ENCODE measurements around the gene CRYL1.

Gene CRYL1

GRCh38 chr13:20559659-20560356, 34.2 kb upstream of the CRYL1 start:
- no peak overlapping the region for H3K4me3 ChIP-seq (ENCODE audit: low read depth, low read length)
- TF ChIP-seq MYC (IDR thresholded peaks at IDR 0.05; ENCODE audit: low read depth, low read length) (no peak), CTCF (IDR thresholded peaks at IDR 0.05; ENCODE audit: low read depth, low read length) (no peak), MAX (IDR thresholded peaks at IDR 0.05; ENCODE audit: low read depth, low read length) (no peak), POLR2A (IDR thresholded peaks at IDR 0.05; ENCODE audit: extremely low read depth, insufficient read length) (no peak)
- no peak for DNase-seq (ENCODE audit: low read depth)

- no peak overlapping the region for H3K4me3 ChIP-seq (ENCODE audit: low read depth, low read length)
- no peak for DNase-seq (ENCODE audit: low read depth)
- TF ChIP-seq MYC (IDR thresholded peaks at IDR 0.05; ENCODE audit: low read depth, low read length): no peak
- TF ChIP-seq CTCF (IDR thresholded peaks at IDR 0.05; ENCODE audit: low read depth, low read length): no peak
- no peak for TF ChIP-seq POLR2A (IDR thresholded peaks at IDR 0.05; ENCODE audit: extremely low read depth, insufficient read length)
These were observed 33.3 kb upstream of the CRYL1 start for GRCh38 chr13:20558982-20559381.

GRCh38 chr13:20553311-20553710, 27.7 kb upstream of the CRYL1 start:
- no peak for DNase-seq (ENCODE audit: low read depth)
- TF ChIP-seq MYC (IDR thresholded peaks at IDR 0.05; ENCODE audit: low read depth, low read length) (no peak), CTCF (IDR thresholded peaks at IDR 0.05; ENCODE audit: low read depth, low read length) (no peak), POLR2A (IDR thresholded peaks at IDR 0.05; ENCODE audit: extremely low read depth, insufficient read length) (no peak), MAX (IDR thresholded peaks at IDR 0.05; ENCODE audit: low read depth, low read length) (no peak)
- no peak overlapping the region for H3K4me3 ChIP-seq (ENCODE audit: low read depth, low read length)

- DNase-seq (ENCODE audit: low read depth): peak; percentile 60
- H3K4me3 ChIP-seq (ENCODE audit: low read depth, low read length): no peak overlapping the region
- TF ChIP-seq MYC (IDR thresholded peaks at IDR 0.05; ENCODE audit: low read depth, low read length): no peak
- no peak for TF ChIP-seq POLR2A (IDR thresholded peaks at IDR 0.05; ENCODE audit: extremely low read depth, insufficient read length)
- TF ChIP-seq CTCF (IDR thresholded peaks at IDR 0.05; ENCODE audit: low read depth, low read length): no peak
- no peak for TF ChIP-seq MAX (IDR thresholded peaks at IDR 0.05; ENCODE audit: low read depth, low read length)
These were observed 25.1 kb upstream of the CRYL1 start for GRCh38 chr13:20550799-20551198.

GRCh38 chr13:20547479-20547908, 21.8 kb upstream of the CRYL1 start:
- TF ChIP-seq MYC (IDR thresholded peaks at IDR 0.05; ENCODE audit: low read depth, low read length) (no peak), CTCF (IDR thresholded peaks at IDR 0.05; ENCODE audit: low read depth, low read length) (no peak), MAX (IDR thresholded peaks at IDR 0.05; ENCODE audit: low read depth, low read length) (no peak), POLR2A (IDR thresholded peaks at IDR 0.05; ENCODE audit: extremely low read depth, insufficient read length) (no peak)
- DNase-seq (ENCODE audit: low read depth): no peak
- H3K4me3 ChIP-seq (ENCODE audit: low read depth, low read length): no peak overlapping the region

Measured in NB4 (cell line).